Activated CD8-positive, alpha-beta memory T cell treated with anti-CD3 and anti-CD28 coated beads, Interleukin-2, amount 50 U/mL, for 24 hours (primary cell): ENCODE measurements around the gene SNX32.

Experiments used
- DNase-seq: peaks from one replicate; pipeline ENCODE4 v3.0.0-alpha.2; 2020; ENCODE audit errors: extremely low read depth

Gene SNX32

GRCh38 chr11:65857500-65857852, 23.7 kb downstream of the SNX32 start:
- no peak for DNase-seq

GRCh38 chr11:65857853-65858680, 24.3 kb downstream of the SNX32 start, which contains the start of gene CFL1:
TSS of gene CFL1 (minus strand) at chr11:65858180. CDS start at chr11:65858099, 81 bp downstream.
- DNase-seq, result peak; percentile 88

DNA sequence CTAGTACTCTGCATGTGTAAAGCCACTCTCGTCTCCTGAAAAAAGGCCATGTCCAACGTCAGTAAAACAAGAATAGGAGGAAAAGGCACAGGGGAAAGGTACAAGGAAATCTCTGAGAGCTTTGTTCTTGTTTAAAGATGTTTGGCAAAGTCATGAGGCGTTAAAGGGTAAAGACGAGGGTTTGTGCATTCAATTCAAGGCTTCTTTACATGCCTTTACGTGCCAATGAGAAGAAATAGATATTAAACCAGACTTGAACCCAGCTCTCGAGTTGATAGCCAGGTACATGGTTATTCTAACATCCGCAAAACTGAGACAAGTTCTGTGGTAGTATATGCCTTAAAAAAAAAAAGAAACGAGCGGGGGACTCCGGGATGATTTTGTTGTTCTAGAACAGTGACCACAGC, 24.9 kb downstream of the SNX32 start:
- DNase-seq, result no peak

- peak; percentile 95 for DNase-seq
Measured at GRCh38 chr11:65859095-65859811, 25.5 kb downstream of the SNX32 start.

DNA sequence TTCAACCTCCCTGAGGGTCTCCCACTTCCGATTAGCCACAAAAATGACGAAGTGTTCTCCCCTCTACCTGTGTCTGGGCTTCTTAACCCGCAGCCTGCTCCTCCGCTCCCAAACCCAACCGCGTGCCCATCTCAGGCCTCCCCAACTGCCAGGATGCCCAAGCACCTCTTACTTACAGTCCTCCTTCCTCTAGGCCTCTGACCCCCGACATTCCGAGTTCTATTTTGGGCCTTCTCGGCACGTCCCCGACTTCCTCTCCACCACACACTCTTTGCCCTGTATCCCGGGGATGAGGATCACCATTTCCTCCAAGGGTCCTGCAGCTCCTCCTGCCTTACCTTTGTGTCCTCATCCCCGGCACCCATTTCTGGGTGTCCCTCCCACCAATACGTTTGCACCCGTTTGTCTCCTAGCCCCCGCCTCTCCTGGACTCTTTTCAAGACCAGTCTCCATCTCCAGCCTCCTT, 26.1 kb downstream of the SNX32 start:
- no peak for DNase-seq

GRCh38 chr11:65860278-65861164, 26.8 kb downstream of the SNX32 start, which contains the start of gene MUS81:
TSS of gene MUS81 (plus strand) at chr11:65860433. CDS start at chr11:65860754, 321 bp downstream.
- DNase-seq, result peak; percentile 93

GRCh38 chr11:65861165-65861505, 27.4 kb downstream of the SNX32 start:
- DNase-seq, result no peak

GRCh38 chr11:65861533-65862183, 27.9 kb downstream of the SNX32 start:
- DNase-seq, result no peak

GRCh38 chr11:65862191-65862735, 28.5 kb downstream of the SNX32 start:
- no peak for DNase-seq

DNA sequence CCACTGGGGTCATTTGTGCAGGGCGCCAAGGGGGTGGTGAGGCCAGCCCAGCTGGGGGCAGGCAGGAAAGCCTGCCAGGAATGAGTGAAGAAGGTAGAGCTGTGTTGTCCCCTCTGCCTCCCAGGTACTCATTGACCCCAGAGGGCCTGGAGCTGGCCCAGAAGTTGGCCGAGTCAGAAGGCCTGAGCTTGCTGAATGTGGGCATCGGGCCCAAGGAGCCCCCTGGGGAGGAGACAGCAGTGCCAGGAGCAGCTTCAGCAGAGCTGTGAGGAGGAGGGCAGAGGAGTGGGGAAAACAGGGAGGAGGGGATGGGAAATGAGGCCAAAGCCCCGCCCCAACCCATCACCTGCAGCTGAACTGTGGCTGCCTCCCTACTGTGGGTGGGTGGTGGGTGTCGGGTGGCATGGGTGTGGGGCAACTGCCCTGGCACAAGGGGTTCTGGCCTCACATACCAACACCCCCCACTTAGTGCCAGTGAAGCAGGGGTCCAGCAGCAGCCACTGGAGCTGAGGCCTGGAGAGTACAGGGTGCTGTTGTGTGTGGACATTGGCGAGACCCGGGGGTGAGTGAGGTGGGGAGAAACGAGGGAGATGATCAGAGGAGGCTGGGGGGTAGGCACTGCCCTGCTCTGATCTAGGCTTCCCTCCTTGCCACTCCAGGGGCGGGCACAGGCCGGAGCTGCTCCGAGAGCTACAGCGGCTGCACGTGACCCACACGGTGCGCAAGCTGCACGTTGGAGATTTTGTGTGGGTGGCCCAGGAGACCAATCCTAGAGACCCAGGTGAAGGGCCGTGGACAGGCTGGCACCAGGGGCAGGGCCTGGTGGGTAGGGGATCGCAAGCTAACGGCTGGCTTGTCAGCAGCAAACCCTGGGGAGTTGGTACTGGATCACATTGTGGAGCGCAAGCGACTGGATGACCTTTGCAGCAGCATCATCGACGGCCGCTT, 29.5 kb downstream of the SNX32 start:
- no peak for DNase-seq

- DNase-seq, result no peak
Measured at GRCh38 chr11:65863889-65864705, 30.3 kb downstream of the SNX32 start.

- no peak for DNase-seq
Measured at GRCh38 chr11:65864706-65865471, 31.1 kb downstream of the SNX32 start.

DNA sequence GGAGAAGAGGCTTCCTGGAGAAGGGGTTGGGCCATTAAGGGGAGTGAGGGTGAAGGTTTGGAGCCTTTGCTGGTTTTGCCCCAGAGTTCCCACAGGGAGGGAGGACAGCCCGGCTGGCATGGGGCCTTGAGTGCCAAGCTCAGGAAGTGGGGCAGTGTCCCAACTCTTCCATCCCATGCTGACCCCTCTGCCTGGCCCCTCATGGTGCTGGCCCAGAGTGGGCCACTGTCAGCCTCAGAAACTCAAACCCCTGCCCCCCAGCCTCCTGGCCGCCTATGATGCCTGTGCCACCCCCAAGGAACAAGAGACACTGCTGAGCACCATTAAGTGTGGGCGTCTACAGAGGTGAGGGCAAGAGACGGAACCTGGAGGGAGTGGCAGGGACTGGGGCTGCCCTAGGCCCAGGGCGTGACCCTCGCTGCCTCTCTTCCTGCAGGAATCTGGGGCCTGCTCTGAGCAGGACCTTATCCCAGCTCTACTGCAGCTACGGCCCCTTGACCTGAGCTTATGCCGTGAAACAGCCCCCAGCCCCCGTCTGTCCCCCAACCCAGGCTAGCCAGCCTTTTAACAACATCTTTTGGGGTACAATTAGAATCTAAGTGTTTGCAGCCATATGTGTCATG, 31.9 kb downstream of the SNX32 start:
- no peak for DNase-seq

GRCh38 chr11:65866509-65867283, 32.9 kb downstream of the SNX32 start:
- DNase-seq, result no peak

DNA sequence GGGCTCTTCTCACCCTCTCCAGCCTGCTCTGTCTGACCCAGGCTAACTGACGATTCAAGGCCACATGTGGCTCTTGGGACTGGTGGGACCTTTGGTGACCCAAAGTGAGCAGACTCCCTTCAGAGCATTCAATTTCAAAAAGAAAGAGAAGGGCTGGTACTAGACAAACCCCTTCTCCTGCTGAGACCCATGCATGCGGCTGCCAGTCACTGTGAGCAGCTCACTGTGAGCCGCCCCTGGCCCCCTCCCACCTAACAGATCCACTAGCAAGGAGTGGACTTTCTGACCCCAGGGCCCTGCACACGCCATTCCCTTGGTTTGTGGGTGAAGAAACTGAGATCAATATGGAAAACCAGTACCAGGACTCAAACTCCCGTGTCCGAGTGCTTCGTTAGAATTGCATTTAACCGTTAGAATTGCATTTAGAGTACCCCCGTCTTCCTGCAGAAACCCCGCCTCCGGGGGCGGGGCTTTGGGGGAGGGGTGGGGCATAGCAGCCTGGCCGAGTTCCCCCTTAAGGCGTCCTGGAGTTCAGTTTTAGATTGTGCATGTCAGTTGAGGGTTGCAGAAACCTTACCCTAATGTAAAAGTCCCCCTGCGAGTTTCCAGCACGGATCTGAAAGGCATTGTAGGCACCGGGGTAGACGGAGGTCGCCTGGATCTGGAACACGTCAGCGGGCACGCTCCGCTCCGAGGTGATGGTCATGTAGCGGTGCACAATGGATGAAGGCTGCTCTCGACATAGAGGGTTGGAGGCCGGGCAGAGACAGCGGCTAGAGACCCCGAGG, 33.7 kb downstream of the SNX32 start:
- DNase-seq, result no peak

GRCh38 chr11:65868076-65868667, 34.4 kb downstream of the SNX32 start:
- no peak for DNase-seq
